C1 segment of cervical spinal cord (tissue), 14 donors: ENCODE results near the gene PRUNE1.

Experiments used
- DNase-seq, 14 donors: peaks; one replicate each; lab custom pipeline; 2025; lab: John Stamatoyannopoulos, UW

The PRUNE1 gene, protein sequence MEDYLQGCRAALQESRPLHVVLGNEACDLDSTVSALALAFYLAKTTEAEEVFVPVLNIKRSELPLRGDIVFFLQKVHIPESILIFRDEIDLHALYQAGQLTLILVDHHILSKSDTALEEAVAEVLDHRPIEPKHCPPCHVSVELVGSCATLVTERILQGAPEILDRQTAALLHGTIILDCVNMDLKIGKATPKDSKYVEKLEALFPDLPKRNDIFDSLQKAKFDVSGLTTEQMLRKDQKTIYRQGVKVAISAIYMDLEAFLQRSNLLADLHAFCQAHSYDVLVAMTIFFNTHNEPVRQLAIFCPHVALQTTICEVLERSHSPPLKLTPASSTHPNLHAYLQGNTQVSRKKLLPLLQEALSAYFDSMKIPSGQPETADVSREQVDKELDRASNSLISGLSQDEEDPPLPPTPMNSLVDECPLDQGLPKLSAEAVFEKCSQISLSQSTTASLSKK

DNA sequence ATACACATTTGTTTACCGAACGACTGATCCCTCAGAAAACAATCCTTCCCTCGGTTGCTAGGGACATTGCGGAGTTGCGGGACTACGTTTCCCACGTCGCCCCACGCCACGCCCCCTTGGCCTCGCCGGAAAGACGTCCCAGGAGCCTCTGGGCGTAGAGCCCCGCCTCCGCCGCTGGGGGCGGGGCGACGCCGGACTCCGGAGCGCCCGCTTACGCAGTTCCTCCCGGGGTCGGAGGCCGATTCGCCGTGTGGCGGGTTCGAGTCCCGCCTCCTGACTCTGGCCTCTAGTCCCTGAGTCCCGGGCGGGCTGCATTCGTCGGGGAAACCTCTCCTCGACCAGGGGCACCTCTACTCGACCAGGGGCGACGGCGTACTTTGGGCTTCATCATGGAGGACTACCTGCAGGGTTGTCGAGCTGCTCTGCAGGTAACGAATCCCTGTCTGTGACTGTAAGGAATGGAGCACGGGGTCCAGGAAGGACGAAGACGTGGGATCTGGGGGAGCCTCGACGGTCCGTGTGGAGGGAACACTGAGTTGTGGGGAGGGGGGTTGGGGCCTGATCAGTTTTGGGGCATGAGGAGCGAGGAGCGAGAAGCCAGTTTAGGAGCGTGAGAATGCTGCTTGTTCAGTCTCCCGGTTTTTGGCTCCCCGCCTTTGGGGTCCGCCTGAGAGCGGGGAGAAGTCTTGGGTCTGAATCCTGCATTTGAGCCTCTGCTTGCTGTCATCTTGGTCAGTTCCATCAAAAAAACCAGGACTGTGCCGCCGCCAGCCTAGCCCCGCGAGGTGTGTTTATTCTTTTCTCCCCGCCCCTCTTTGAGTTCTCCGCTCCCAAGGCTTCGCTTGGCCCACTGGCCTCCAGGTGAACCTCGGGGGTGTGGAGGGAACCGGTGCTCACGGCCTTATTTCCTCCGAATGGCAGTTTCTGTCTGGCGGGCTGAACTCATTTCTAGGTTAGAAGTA, at the start of gene PRUNE1:
TSS of gene PRUNE1 (plus strand) at position 206 of the 962 bp plus-strand sequence. CDS start at position 390, 184 bp downstream.
- DNase-seq = peak; percentile 42 to 94 (median 87)

DNA sequence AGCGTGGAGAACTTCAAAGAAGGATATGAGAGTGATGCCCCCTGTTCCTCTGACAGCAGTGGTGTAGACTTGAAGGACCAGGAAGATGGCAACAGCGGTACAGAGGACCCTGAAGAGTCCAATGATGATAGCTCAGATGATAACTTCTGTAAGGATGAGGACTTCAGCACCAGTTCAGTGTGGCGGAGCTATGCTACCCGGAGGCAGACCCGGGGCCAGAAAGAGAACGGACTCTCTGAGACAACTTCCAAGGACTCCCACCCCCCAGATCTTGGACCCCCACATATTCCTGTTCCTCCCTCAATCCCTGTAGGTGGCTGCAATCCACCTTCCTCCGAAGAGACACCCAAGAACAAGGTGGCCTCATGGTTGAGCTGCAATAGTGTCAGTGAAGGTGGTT, 47.6 kb upstream of the PRUNE1 start:
- DNase-seq = no peak

DNA sequence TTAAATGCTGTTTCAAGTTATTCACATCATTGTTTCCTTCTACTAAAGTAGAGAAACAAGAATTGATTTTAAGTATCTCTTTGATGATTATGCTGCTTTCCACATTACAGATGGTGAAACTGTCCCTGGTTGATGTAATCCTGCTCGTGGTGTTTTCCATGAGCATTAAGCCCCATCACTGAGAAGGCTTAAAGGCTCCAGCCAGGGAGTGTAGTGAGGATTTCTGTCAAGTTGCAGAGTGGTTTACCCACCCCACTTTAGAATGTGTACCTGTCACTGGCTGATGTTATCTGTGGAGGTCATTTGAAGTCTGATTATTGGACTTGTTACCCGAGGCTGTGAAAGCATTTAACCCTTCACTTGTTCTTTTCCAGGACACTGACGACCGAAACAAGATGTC, 46.5 kb upstream of the PRUNE1 start:
- no peak for DNase-seq

DNA sequence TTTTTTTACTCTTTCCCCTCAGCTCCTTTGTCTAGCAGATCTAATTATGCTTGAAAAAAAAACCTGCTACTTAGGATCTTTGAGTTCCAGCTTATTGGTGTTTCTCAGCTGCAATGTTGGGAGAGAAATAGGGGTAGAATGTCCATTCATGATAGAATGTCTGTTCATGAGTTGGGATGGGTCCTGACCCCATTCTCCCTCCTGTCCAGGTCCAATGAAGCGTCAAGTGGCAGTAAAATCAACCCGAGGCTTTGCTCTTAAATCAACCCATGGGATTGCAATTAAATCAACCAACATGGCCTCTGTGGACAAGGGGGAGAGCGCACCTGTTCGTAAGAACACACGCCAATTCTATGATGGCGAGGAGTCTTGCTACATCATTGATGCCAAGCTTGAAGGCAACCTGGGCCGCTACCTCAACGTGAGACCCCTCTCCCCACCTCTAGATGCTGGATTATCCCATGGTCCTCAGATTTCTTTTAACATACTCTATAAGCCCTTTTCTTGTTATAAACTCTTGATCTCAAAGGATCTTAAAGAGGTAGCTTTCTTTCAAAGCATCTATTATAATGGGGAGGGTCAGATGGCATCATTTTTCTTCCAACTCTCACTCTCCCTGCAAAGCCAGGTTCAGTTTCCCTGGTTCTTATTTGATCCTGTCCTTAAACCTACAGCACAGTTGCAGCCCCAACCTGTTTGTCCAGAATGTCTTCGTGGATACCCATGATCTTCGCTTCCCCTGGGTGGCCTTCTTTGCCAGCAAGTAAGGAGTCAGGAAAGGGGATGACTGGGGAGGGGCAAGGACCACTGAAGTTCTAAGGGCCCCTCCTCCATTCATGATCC, 44.7 kb upstream of the PRUNE1 start:
- DNase-seq = no peak

DNA sequence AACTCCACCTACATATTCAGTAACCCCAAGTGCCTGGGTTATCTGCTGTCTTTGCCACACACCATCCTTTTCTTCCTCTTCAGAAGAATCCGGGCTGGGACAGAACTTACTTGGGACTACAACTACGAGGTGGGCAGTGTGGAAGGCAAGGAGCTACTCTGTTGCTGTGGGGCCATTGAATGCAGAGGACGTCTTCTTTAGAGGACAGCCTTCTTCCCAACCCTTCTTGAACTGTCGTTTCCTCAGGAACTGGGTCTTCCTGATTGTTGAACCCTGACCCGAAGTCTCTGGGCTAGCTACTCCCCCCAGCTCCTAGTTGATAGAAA, 44.1 kb upstream of the PRUNE1 start:
- DNase-seq = no peak

DNA sequence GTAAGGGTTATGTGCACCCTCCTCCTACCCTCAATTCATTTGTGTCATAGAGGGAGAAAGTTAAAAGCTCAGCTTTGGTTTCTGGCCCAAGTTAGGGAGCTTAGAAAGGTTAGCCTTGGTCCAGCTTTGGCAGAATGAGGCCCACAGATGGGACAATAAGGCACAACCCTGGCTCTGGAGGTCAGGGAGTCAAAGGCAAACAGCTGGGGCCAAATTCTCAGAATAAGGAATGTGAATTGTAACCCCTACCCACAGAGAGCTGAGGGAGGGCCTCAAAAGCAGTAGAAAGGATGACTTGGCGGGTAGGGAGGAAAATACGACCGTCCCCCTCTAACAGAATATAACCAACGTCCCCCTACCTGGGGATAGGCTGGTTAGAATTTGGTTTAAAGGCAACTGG, 42.6 kb upstream of the PRUNE1 start:
- DNase-seq = no peak

DNA sequence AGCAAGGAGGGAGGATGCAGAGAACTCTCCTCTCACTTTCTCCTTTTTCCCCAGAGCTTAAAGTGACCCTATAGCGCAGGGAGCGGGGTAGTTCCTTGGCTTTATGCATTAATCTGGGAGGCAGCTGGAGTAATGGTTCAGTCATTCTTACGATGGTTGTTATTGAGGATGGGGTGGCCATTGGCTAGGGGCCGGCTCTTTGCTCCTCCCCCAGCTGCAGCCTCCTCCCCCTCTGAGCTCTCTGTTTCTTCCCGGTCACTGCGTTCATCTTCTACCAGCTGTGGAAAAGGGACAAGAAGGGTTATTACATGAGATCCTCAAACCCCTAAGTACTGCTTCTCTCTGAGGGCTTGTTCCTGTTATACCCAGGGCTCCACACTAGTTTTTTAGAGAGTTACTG, 42.2 kb upstream of the PRUNE1 start:
- peak in 4 of 14 donors; percentile 6 to 43 (median 15) for DNase-seq

DNA sequence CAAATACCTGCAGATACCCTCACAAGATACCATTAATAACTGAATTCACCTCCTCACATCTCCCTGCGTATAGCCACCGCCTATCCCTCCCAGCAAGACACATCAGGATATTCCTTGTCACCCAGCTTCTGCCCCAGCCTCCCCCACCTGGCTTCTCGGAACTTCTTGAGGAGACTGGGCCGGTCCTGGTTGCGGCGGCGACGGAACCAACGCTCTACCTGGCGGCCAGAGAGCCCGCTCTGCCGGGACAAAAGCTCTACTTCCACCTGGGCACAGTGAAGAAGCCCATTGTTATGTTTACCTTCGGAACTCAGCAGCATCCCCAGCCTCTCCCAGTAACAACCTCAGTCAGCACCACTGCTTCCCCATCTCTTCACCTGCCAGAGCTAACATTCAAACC, 40.3 kb upstream of the PRUNE1 start:
- no peak for DNase-seq

DNA sequence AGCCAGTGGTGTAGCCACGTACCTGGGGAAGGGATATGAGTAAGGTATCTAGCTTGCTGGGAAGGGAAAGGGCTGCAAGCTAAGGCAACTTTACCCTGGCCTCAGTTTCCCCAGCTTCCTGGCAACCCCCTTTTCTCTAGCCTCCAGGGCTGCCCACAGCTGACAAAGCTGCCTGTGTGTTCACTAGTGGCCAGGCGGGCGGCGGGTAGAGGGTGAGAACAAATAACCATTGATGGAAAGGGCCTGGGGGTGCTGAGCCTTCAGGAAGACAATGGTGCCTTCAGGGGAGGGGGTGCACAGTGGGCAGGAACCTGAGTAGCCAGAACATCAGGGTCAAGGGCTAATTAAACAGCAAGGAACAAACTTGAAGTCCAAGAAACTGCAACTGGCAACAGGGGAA, 39.8 kb upstream of the PRUNE1 start:
- DNase-seq = peak in 10 of 14 donors; percentile 5 to 73 (median 48)

DNA sequence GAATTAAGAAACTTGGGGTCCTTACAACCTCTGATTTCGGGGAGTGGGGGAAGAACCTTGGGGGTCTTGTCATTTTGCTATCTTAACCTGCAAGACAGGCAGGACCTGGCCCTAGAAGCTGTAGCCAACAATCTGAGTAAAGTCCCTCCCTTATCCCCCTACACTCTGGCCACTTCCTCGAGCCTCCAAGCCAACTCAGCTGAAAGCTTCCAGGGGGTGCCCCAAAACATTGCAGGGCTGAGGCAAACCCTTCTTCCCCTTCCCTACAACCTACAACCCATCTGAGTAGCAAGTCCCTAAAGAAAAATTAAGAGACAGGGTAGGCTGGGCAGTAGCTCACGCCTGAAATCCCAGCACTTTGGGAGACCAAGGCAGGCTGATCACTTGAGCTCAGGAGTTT, 38.6 kb upstream of the PRUNE1 start:
- no peak for DNase-seq

DNA sequence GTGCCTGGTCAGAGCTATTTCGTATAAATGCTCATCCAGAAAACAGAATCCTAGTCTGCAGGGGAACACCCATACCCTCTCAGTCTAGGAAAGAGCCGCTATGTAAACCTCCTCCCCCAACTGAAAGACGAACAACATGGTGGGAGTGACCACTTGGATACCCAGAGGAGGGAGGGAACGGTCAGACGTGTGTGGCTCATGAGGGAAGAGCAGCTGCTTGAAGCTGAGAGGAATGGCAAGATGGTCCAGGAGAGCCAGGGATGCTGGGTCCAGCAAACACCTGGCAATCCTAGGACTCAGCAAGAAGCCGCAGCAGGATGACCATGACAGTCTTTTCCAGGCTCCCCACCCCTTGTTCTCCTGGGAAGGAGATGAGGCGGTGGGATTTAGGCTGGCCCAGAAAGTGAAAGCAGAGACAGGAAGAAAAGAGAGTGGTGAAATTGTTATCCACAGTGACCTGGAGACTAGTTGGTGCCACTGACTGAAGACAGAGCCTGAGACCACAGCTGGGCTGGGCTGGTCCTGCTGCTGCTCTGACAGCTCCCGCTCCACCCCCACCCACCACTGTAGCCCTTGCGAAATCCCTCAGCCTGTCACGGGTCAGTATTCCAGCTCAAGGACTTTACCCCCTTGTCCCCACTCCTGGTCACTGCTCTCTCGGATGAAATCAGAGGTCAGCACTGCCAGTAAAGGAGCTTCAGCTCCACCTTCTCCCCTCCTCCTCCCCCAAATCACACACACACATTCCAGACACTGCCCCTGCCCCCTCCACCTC, 37.3 kb upstream of the PRUNE1 start:
- DNase-seq = peak in 10 of 14 donors; percentile 9 to 75 (median 25)

DNA sequence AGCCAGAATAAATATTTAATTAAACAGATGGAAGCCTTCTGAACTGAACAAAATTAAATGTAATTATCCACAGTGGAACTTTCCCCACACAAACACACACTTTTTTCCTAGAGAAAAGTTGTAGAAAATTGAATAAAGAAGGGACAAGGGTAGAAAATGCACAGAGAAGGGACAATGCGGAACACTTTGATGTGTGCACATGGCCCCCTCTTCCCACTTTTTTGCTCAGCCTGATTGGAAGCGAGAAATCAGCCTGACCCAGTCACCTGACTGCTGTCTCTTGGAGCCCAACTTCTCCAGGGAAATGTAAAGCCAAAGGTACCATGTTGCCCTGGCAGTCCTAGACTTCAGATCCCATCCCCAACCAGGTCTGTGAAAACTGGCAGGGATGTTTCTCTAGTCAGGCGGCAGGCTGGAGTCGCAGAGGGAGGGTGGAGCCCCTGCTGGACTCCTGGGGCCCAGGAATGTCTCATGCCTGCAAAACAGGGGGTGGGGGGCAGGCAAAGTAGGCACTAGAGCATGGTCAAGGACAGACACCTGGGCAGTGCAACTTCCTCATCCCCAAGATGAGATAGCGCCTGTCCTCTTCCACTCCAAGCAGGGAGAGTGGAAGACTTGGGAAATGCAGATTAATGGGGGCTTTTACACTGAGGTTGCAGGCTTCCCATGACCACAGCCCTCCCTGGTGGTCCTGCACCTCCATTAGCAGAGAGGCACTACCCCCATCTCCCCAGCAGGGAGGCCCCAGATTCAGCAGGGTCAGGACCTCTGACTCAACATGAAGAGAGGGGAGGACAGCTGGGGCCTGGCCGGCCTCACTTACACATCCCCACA, 36.4 kb upstream of the PRUNE1 start:
- DNase-seq = peak in 5 of 14 donors; percentile 7 to 48 (median 40)

DNA sequence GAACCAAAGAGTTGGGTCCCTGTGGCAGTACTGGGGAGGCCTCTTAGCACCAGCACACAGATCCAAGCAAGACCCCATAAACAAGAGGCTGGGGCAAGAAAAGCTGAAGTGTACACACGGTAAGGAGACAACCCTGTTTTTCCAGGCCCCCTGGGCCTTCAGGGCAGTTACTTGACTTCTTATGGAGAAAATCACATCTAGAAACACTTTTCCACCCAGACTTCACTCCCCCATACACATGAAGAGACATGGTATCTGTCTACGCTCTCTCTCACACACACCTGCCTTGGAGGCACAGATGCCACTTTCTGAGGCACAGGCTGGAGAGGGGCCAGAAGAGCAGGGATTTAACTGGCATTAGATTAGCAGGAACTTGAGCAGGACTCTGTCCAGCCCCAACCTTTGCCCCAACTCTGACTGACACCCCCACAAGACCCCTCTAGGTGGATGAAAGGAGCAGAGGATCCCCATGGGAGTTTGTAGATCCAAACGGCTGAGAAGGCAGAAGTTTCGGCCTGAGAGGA, 35.8 kb upstream of the PRUNE1 start:
- DNase-seq = peak in 1 of 14 donors; percentile 7

DNA sequence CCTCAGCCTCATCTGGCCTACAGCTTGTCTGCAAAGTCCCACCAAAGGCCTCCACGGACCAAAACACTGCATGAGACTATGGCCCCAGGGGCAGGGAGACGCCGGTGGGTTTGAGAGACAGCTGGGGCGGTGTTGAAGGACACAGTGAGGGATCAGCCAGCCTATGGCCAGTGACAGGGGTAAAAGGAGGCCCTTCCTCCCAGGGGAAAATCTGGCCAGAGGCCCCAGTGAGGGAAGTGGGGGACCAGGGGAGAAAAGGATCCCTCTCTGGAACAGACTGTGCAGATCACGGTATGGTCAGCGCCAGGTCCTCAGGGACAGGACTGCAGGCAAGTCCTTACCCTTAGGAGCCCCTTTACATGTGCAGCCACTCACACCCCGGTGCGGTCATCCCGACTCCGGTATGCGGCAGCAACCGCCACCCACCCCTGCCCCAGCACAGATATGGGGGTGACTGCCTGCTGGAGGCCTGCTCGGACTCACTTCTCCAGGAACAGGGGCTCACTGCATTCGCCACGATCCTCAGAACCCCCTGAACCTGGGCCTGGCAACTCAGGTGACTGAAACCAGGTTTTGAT, 34.9 kb upstream of the PRUNE1 start:
- peak in 5 of 14 donors; percentile 43 to 70 (median 62) for DNase-seq

DNA sequence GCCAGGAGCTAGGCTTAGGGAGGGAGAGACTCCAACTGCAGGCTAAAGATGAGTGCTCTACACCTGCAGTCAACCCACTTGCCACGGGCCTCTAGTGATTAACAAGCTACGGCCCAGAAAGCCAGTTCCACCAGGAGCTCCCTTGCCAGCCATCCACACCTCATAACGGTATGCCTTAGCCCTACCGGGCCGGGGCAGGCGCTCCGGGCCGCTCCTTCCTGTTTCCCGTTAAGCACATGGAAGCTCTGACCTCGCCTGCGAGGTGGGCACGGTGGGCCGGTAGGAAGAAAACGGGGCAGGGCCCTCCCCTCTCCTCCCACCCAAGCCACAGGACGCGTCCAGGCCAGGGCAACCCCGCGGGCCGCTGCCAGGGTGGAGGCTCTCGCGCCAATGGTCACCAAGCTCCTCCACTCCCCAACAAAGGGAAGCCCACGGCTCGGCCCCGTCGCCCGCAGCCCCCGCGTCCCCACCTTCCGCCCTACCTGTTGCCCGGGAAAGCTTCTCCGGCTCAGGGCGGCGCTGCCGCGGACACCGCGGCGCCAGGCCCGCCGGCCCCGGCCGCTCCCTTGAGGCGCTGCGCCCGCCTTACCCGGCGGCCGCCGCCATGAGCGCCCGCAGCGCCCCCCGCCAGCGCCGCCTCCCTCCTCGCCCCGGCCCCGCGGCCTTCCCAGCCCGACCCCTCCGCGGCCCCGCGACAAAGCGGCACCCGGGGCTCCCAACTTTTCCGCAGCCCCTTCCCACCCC, 34.2 kb upstream of the PRUNE1 start:
- DNase-seq = peak in 12 of 14 donors; percentile 25 to 83 (median 58)

DNA sequence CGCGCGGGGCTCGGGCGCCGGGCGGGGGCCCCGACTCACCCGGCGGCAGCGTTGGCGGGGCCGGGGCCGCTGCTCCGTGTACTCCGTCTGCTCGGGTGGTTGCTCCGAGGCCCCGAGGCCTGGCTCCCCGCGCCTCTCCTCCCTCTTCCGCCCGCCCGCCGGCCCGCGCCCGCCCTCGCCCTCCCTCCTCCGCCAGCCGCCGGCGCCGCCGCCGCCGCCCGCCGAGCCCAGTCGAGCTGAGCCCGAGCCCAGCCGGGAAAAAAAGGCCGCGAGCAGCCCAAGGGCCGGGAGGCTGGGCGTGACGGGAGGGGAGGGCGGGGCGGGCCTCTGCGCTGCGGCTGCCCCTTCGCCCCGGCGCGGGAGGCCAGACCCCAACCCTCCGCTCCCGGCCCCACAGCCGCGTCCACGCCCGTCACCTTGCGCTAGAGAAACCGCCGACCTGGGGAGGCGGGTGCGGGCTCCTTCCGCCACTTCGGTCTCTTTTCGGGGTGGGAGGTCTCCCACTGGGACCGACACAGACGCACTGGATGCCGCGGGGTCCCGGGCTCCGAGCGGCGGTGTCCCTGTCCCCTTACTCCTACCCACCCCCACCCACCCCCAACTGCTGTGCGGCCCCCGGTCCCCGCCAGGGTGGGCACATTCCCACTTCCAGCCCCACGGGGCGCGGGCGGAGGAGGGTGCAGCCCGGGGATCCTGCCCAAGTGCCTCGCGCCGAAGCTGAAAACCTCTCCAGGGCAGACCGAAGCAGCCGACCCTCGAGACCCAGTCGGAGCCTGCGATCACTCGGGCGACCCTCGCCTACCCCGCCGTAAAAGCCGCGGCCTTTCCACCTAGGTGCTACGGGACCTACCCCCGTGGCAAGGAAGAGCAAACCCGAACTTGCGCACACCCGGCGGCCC, 33.4 kb upstream of the PRUNE1 start, which contains the start of gene CERS2:
TSS of gene CERS2 (minus strand) at position 256 of the 899 bp plus-strand sequence. CDS start 5,745 bp downstream, outside the sequence.
- peak in 12 of 14 donors; percentile 36 to 83 (median 59) for DNase-seq

DNA sequence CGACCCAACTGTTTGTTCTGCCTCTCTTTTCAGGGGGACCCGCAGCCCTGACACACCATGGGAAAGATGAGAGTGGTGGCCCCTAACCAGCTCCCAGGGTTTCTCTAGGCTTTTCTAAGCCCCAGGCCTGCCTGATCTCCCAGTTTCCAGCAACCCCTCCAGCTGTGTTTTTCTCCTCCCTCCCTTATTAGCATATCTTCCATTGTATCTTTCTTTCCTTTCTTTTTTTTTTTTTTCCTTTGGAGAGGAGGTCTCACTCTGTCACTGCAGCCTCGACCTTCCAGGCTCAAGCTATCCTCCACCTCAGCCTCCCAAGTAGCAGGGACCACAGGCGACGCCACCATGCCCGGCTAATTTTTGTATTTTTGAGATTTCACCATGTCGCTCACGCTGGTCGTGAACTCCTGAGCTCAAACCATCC, 31.8 kb upstream of the PRUNE1 start:
- no peak for DNase-seq
